K562 (cell line): ENCODE results near the gene ANKLE1. TPM values are rescaled to one million over a fixed set of nuclear protein-coding genes. Genes with fewer than 3 reads are reported as not detected.

Source experiments
- CHD2 ChIP-seq: IDR thresholded peaks from 2 replicates; pipeline ENCODE4 v1.6.1; 2011; ENCODE audit warnings: low read depth, low read length
- DDX20 ChIP-seq: fragments of 450-650 bp; IDR thresholded peaks from 2 replicates; pipeline ENCODE4 v1.6.1; 2016; ENCODE audit warnings: missing genetic modification characterization, low read depth, mild to moderate bottlenecking, missing compliant biosample characterization, moderate library complexity
- L3MBTL2 ChIP-seq: fragments of 450-650 bp; IDR thresholded peaks from 2 replicates; pipeline ENCODE4 v1.6.1; 2016; ENCODE audit warnings: mild to moderate bottlenecking, moderate library complexity
- NBN ChIP-seq: fragments of 450-650 bp; IDR thresholded peaks from 2 replicates; pipeline ENCODE4 v1.6.1; 2016; ENCODE audit warnings: low read depth, mild to moderate bottlenecking
- NFRKB ChIP-seq: fragments of 450-650 bp; IDR thresholded peaks from 2 replicates; pipeline ENCODE4 v1.6.1; 2016; ENCODE audit warnings: low read depth
- NR4A1 ChIP-seq, 2 experiments: fragments of 250-450 bp in 1 of 2; fragments of 450-650 bp in 1 of 2; sonication (Bioruptor Pico) in 1 of 2; IDR thresholded peaks; 2 replicates each; pipeline versions ENCODE4 v1.4.0 to v1.6.1; 2016 to 2020; ENCODE audit warnings: mild to moderate bottlenecking in 2 of 2, missing compliant biosample characterization in 1 of 2, missing genetic modification characterization in 1 of 2, moderate library complexity in 1 of 2
- PTBP1 ChIP-seq: fragments of 200-400 bp; formaldehyde crosslinking; IDR thresholded peaks from 2 replicates; pipeline ENCODE4 v1.6.1; 2017; ENCODE audit warnings: low read depth, low read length
- REST ChIP-seq, 2 experiments: fragments of 450-650 bp; formaldehyde crosslinking in 1 of 2; IDR thresholded peaks; 2 replicates each; pipeline versions ENCODE4 v1.4.0 to v1.6.1; 2014 to 2020; ENCODE audit warnings: mild to moderate bottlenecking in 2 of 2, borderline replicate concordance in 1 of 2, low read depth in 1 of 2
- RUNX1 ChIP-seq: sonication (generic); IDR thresholded peaks from 2 replicates; pipeline ENCODE4 v1.6.1; 2016; ENCODE audit warnings: antibody characterized with exemption, low read depth
- SMARCC2 ChIP-seq: fragments of 450-650 bp; IDR thresholded peaks from 2 replicates; pipeline ENCODE4 v1.6.1; 2017; ENCODE audit warnings: antibody characterized with exemption, moderate library complexity, mild to moderate bottlenecking, low read depth
- ZNF282 ChIP-seq: sonication (generic); formaldehyde crosslinking; IDR thresholded peaks from 2 replicates; pipeline ENCODE4 v1.8.1; 2023; ENCODE audit warnings: missing genetic modification reagents
- ZNF449 ChIP-seq: fragments of 250-450 bp; sonication (Bioruptor Pico); IDR thresholded peaks from 2 replicates; pipeline ENCODE4 v1.8.0; 2022; ENCODE audit warnings: moderate library complexity, mild to moderate bottlenecking, inconsistent platforms
- ZNF57 ChIP-seq: fragments of 450-650 bp; formaldehyde crosslinking; IDR thresholded peaks from 2 replicates; pipeline ENCODE4 v1.4.0; 2020; ENCODE audit warnings: mild to moderate bottlenecking, moderate library complexity
- ZNF780A ChIP-seq: fragments of 250-450 bp; sonication (Bioruptor Pico); IDR thresholded peaks from 2 replicates; pipeline ENCODE4 v1.5.0; 2021; ENCODE audit warnings: mild to moderate bottlenecking
- ZNF830 ChIP-seq: fragments of 250-450 bp; sonication (Bioruptor Pico); IDR thresholded peaks from 2 replicates; pipeline ENCODE4 v1.5.0; 2021; ENCODE audit warnings: mild to moderate bottlenecking
- polyA plus RNA-seq, 8 experiments: library from polyadenylated mRNA; depleted of rRNA in 4 of 8; stranded (reverse) in 5 of 8; unstranded in 3 of 8; fragments of >200 nt; fragmentation: Nextera tagmentation in 2 of 8; fragmentation: Illumina TruSeq in 1 of 8; extraction: Ambion mirVana in 2 of 8; extraction: Trizol in 1 of 8; gene quantifications; 2 replicates each; pipeline versions ENCODE4 v1.2.1 to v1.2.3, GENCODE V29; 2011 to 2014; ENCODE audit warnings: inconsistent platforms in 1 of 8, missing spikeins in 1 of 8
- total RNA-seq, 7 experiments: library from RNA; depleted of rRNA in 6 of 7; stranded (reverse); fragments of >200 nt in 6 of 7; fragmentation: Illumina TruSeq in 2 of 7; extraction: Trizol in 2 of 7; gene quantifications; 2 replicates each; pipeline versions ENCODE4 v1.2.1 to v1.2.3, GENCODE V29; 2011 to 2021; ENCODE audit warnings: low replicate concordance in 1 of 7
- TF ChIP-seq, protein P1 (sequence below): IDR thresholded peaks from 2 replicates; pipeline ENCODE4 v1.6.1; 2012; ENCODE audit warnings: low read depth, low read length, improper control_type of control experiment, borderline replicate concordance

The ANKLE1 gene
- total and polyA plus RNA-seq, 9 of the 15 experiments (the other 6 are each of a cell fraction or from before 2014, with no cell fraction given): 0.63 to 9.2 (median 2.9) TPM

GRCh38 chr19:17266975-17267788 lies 14.5 kb upstream of the ANKLE1 start, which contains the start of gene BABAM1 (continued):
- TF ChIP-seq, protein P1, sequence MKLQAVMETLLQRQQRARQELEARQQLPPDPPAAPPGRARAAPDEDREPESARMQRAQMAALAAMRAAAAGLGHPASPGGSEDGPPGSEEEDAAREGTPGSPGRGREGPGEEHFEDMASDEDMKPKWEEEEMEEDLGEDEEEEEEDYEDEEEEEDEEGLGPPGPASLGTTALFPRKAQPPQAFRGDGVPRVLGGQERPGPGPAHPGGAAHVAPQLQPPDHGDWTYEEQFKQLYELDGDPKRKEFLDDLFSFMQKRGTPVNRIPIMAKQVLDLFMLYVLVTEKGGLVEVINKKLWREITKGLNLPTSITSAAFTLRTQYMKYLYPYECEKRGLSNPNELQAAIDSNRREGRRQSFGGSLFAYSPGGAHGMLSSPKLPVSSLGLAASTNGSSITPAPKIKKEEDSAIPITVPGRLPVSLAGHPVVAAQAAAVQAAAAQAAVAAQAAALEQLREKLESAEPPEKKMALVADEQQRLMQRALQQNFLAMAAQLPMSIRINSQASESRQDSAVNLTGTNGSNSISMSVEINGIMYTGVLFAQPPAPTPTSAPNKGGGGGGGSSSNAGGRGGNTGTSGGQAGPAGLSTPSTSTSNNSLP: 0 out of 2 replicates have a peak, but pooled peaks have one; percentile 23
- no peak for TF ChIP-seq ZNF780A
- peak; percentile 89; the same call in 1 of the 2 replicates for TF ChIP-seq ZNF449 (CRISPR knock-in tag)
- TF ChIP-seq ZNF282 (CRISPR knock-in tag): no peak
- peak; percentile 58; the same call in 1 of the 2 replicates for TF ChIP-seq NFRKB
- TF ChIP-seq ZNF57: no peak
- TF ChIP-seq REST (IDR thresholded peaks at IDR 0.05; ENCODE audit: borderline replicate concordance): peak; percentile 98
- TF ChIP-seq REST (CRISPR knock-in tag; IDR thresholded peaks at IDR 0.05; ENCODE audit: low read depth): no peak
- TF ChIP-seq NBN: 0 out of 2 replicates have a peak, but pooled peaks have one; percentile 32
- no peak for TF ChIP-seq PTBP1
- no peak for TF ChIP-seq ZNF830 (CRISPR knock-in tag)
- peak; percentile 87 for TF ChIP-seq CHD2
- peak; percentile 35; the same call in 1 of the 2 replicates for TF ChIP-seq L3MBTL2
- no peak for TF ChIP-seq DDX20 (tag)
- no peak for TF ChIP-seq NR4A1 (CRISPR knock-in tag; IDR thresholded peaks at IDR 0.05)
- peak; percentile 93 for TF ChIP-seq NR4A1 (tag; IDR thresholded peaks at IDR 0.05)
- TF ChIP-seq SMARCC2: no peak
- TF ChIP-seq RUNX1: no peak
